GM19468 (cell line): ENCODE data around the gene CDNF.
"Not testable (repeated sequence)": the region's sequence is repeated elsewhere in the genome, so short reads cannot be mapped to it uniquely, and the experiment has no call there.

ENCODE experiments used
- ATAC-seq: cut with Tn5 transposase; IDR thresholded peaks from one replicate; pipeline ENCODE4 v1.9.1; 2021; ENCODE audit warnings: mild to moderate bottlenecking, moderate library complexity, moderate number of reproducible peaks; ENCODE audit not compliant: unreplicated experiment; ENCODE audit errors: extremely low read depth

CDNF gene

DNA sequence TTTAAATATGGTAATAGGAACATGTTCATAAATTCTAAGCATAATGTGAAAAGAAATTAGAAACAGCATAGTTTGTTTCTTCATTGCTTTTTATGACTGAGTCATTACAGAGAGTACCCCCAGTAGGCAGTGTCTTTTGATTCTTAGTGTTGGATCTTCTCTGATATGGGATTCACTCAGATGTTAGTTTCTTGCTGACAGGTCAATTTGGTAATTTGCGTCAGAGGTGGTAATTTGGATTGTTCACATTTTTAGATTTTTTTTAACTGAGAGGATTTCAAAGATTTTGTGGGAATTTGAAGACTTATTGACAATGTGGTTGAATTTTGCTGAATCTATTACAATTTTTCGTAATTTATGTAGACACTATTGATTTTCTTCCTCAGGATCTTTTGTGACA lies 2.3 kb upstream of the CDNF start:
- ATAC-seq, result no peak

GRCh38 chr10:14839305-14839695 lies 1.5 kb upstream of the CDNF start:
- ATAC-seq, result no peak

- ATAC-seq, result no peak
These were observed 906 bp upstream of the CDNF start for GRCh38 chr10:14838582-14839304.

DNA sequence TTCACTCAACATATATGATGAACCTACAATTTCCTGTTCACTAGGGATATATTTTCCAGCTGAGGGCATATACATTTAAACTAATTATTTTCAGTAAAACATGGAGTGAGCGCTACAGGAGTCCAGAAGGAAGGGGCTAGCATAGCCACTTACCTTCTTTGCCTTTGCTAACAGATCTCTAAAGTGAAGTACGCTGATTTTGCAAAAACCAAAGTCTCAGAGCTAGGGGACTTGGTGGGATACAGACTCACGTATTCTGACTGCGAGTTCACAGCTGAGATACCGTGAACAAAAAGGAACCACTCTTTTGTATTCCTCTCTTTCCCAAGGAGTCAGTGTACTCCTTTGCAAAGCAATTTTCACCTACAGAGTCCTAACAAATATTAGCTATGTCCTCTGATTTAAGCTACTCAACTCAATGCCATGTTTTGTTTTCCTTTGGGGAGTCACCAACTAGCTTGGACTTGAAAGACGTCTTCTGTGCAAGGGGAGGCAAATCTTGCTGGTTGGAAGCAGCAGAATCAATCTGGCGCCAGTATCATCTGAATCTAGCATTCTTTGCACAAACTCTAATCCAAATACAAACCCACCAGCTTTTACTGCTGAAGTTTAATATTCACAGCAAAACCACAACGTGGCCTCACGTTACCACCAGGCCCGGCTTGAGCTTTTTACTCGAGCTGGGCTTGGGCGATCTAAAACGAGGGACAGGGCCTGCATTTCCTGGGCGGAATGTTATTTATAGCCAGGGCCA lies 657 bp downstream of the CDNF start:
- ATAC-seq, result no peak

DNA sequence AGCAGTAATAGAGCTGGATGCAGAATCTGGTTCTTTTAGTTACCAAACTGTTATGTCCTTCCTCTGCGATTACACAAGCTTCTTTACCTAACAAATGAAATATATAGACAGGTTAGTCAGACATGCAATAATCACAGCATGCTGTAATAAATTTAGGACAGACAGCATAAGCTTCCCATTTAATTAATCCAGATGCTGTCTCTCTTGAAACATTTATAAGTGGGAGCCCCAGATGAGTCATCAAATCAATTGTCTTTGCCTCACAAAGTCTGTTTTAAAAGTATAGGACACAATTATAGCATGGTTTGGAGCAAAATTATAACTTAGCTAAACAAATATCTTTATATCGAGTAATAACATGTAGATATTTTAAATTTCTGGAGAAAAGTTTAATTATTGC lies 1.6 kb downstream of the CDNF start:
- ATAC-seq, result no peak

- ATAC-seq, result no peak
These were observed 4.7 kb downstream of the CDNF start for GRCh38 chr10:14833106-14833505.

DNA sequence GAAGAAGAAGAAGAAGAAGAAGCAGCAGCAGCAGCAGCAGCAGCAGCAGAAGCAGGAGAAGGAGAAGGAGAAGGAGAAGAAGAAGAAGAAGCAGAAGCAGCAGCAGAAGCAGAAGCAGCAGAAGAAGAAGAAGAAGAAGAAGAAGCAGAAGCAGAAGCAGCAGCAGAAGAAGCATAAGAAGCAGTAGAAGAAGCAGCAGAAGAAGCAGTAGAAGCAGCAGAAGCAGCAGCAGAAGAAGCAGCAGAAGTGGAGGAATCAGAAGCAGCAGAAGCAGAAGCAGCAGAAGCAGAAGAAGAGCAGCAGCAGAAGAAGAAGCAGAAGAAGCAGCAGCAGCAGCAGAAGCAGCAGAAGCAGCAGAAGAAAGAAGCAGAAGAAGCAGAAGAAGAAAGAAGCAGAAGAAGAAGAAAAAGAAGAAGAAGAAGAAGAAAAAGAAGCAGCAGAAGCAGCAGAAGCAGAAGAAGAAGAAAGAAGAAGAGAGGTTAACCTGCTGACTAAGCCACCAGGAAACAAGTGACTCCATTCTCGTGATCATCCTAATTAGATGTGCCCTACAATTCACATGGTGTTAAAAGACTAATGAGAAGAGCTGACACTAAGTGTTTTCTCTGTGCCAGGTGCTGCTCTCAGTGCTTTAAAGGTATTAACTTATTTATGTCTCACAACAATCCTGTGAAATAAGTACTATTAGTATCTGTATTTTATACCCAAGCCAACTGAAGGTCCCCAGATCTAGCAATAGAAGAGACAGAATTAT lies 11.6 kb downstream of the CDNF start:
- ATAC-seq, result no peak

GRCh38 chr10:14823966-14824365 lies 13.9 kb downstream of the CDNF start:
- ATAC-seq, result no peak

- no peak for ATAC-seq
These were observed 14.7 kb downstream of the CDNF start for GRCh38 chr10:14822879-14823755.

GRCh38 chr10:14821635-14822375 lies 16.0 kb downstream of the CDNF start:
- ATAC-seq, result no peak

- ATAC-seq, result no peak
These were observed 17.1 kb downstream of the CDNF start for GRCh38 chr10:14820775-14821154.

DNA sequence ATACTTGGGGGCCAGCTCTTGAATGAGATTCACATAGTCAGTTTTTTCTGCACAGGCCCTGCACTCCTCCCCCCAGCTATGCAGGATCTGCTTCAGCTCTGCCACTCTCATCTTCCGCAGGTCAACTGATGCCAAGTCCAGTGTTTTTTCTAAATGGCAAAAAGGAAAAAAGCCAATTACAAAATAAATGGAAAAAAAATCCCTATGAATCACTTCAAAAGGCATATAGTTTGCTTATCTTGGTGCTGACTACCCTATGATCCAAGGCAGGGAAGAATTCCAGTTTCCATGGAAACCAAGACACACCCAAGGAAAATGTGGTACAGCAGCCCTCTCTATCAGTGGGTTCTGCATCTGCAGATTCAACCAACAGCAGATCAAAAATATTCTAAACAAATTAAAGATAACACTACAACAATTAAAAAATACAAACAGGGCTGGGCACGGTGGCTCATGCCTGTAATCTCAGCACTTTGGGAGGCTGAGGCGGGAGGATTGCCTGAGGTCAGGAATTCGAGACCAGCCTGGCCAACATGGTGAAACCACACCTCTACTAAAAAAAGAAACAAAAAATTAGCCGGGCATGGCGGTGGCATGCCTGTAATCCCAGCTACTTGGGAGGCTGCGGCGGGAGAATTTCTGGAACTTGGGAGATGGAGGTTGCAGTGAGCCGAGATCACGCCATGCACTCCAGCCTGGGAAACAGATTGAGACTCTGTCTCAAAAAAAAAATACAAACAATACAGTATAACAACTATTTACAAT lies 17.6 kb downstream of the CDNF start:
- ATAC-seq, result no peak

GRCh38 chr10:14816717-14817116 lies 21.1 kb downstream of the CDNF start:
- not testable (repeated sequence) for ATAC-seq

DNA sequence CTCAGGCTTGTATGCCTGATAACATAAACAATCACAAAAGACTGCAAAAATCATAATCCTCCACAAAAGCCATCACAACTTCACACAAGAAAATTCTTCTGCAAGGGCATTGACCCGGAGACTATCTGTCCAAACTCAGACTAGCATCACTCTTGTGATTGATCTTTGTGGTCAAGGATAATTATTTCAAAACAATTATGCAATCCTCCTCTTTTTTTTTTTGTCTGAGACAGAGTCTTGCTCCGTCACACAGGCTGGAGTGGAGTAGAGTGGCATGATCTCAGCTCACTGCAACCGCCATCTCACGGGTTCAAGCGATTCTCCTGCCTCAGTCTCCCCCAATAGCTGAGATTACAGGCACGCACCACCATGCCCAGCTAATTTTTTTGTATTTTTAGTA lies 22.2 kb downstream of the CDNF start:
- ATAC-seq, result no peak

- no peak for ATAC-seq
These were observed 25.6 kb downstream of the CDNF start for GRCh38 chr10:14812271-14812670.

DNA sequence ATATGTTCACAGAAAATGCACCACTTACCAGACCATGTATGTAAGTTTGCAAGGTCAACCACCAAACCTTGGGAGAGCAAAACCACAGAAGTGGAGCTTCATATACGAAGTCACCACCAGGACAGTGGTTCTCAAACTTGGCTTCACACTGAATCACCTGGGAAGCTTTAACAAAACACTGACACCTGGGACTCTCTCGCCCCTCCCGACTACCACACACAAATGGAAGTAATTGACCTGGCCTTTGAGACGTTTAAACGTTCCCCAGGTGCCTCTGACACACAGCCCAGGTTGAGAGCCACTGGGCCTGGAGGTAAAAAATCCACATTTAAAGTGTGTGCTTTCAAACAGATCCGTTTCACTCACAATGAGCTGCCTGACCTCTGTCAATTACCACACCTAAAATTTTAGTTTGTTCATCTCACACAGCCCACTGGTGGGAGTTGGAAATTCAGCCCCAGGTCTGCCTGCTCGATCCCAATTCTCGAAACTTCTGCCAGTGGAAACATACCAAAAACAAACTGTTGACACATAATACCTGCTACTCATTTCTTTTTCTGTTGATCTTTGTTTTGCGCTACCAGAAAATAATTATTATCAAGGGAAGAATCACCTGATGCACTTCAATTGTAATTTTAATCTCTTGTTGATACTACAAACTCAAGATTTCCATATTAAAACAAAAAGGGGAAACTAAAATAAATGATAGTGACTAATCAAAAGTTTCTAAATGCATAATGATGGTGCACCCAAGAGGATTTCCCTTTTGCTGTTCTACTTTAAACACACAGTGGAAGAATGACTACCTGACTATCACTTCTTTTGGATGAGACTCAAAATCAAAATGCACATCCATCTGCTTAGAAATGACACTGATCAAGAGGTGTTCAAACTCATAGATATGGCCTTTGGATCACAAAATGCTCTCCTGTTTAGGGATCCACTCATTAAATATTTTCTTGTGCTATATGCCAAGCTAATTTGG lies 26.6 kb downstream of the CDNF start:
- no peak for ATAC-seq

- no peak for ATAC-seq
These were observed 31.5 kb downstream of the CDNF start for GRCh38 chr10:14806318-14806717.

GRCh38 chr10:14803827-14804226 lies 34.0 kb downstream of the CDNF start:
- ATAC-seq, result no peak
